GM21717 (cell line): Measurements from ENCODE around the gene DUXA.
A peak's percentile ranks its signal among the peaks of the same experiment; 100 is the strongest.
"Not testable (repeated sequence)": the region's sequence is repeated elsewhere in the genome, so short reads cannot be mapped to it uniquely, and the experiment has no call there.

ENCODE experiments used
- ATAC-seq: cut with Tn5 transposase; IDR thresholded peaks from one replicate; pipeline ENCODE4 v1.9.1; 2021; ENCODE audit warnings: mild to moderate bottlenecking, moderate library complexity; ENCODE audit not compliant: unreplicated experiment

DUXA gene

GRCh38 chr19:57167385-57167784 lies at the start of gene DUXA:
Gene DUXA (minus strand): TSS chr19:57167485. CDS start chr19:57167443, 42 bp downstream.
- no peak for ATAC-seq

GRCh38 chr19:57212109-57212508 lies 44.8 kb upstream of the DUXA start:
- no peak for ATAC-seq

GRCh38 chr19:57210381-57210780 lies 43.1 kb upstream of the DUXA start:
- no peak for ATAC-seq

GRCh38 chr19:57202160-57202559 lies 34.9 kb upstream of the DUXA start:
- no peak for ATAC-seq

GRCh38 chr19:57197874-57198273 lies 30.6 kb upstream of the DUXA start:
- ATAC-seq = not testable (repeated sequence)

GRCh38 chr19:57192993-57193392 lies 25.7 kb upstream of the DUXA start:
- no peak for ATAC-seq

GRCh38 chr19:57192077-57192420 lies 24.8 kb upstream of the DUXA start:
- ATAC-seq = no peak

GRCh38 chr19:57191141-57192076 lies 24.1 kb upstream of the DUXA start, which contains the start of gene ZNF264:
Gene ZNF264 (plus strand): TSS chr19:57191500. CDS start chr19:57191914, 414 bp downstream.
- ATAC-seq = peak; percentile 96

- ATAC-seq = no peak
Observed at GRCh38 chr19:57190301-57190700, 23.0 kb upstream of the DUXA start.

GRCh38 chr19:57171551-57172081 lies 4.3 kb upstream of the DUXA start:
- no peak for ATAC-seq

GRCh38 chr19:57165846-57166245 lies 1.4 kb downstream of the DUXA start:
- ATAC-seq = no peak

GRCh38 chr19:57161985-57162539 lies 5.2 kb downstream of the DUXA start:
- ATAC-seq = no peak

GRCh38 chr19:57152921-57153320 lies 14.4 kb downstream of the DUXA start:
- ATAC-seq = no peak

- ATAC-seq = no peak
Observed at GRCh38 chr19:57141699-57142098, 25.6 kb downstream of the DUXA start.

GRCh38 chr19:57135797-57136196 lies 31.5 kb downstream of the DUXA start:
- no peak for ATAC-seq

- ATAC-seq = not testable (repeated sequence)
Observed at GRCh38 chr19:57127403-57127802, 39.9 kb downstream of the DUXA start.

GRCh38 chr19:57123882-57124281 lies 43.4 kb downstream of the DUXA start:
- ATAC-seq = no peak

- no peak for ATAC-seq
Observed at GRCh38 chr19:57118848-57119247, 48.4 kb downstream of the DUXA start.

- ATAC-seq = not testable (repeated sequence)
Observed at GRCh38 chr19:57113501-57113900, 53.8 kb downstream of the DUXA start.

- no peak for ATAC-seq
Observed at GRCh38 chr19:57111329-57111644, 56.0 kb downstream of the DUXA start.

GRCh38 chr19:57110592-57111328 lies 56.5 kb downstream of the DUXA start:
- ATAC-seq = no peak
